ENCODE measurements around the gene HCRTR1. TPM values are rescaled to one million over a fixed set of nuclear protein-coding genes. Genes with fewer than 3 reads are reported as not detected.

HCRTR1 gene
- total and polyA plus RNA-seq, 2 donors (not counting 3 experiments of a cell fraction or from before 2014, with no cell fraction given) = 0.93 to 1.5 TPM

DNA sequence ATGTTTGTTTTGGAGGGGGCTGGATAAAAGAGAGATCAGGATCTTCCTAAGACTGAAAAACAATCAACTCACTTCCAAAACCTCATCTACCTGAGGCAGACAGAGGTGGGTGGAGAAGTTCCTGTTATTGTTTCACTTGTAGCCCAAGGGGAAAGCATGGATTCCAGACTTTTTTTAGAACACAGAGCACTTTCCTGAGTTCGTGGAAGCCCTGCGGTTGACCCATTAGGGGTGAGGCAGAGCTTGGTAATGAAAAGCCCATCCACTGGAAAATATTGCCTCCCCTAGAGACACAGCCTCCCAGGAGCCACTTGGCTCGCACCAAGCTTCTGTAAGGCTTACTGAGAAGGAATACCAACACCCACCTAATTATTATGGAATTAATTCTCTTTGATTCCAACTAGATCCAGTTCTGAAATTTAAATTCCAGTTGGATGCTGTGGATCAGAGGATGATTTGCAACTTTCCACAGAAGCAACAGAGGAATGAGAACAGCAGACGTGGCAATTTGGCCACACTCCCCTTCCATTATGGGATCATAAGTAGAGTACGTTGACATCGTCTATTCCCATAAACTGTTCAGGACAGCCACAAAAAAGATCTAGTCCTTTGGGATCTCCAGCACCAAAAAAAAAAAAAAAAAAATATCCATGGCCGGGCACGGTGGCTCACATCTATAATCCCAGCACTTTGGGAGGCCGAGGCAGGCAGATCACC, 31.3 kb downstream of the HCRTR1 start:
- peaks cover 8% of the 10 kb centered on the region for H3K4me1 ChIP-seq (ENCODE audit: control insufficient read depth, extremely low read depth, insufficient read depth, low read length)
- H3K27me3 ChIP-seq (ENCODE audit: control insufficient read depth in 2 of 2, insufficient read depth in 2 of 2, low read length in 2 of 2) = no peaks in the 10 kb centered on the region
- no peaks in the 10 kb centered on the region for H4K20me1 ChIP-seq (replicated peaks; ENCODE audit: control insufficient read depth, extremely low read depth, insufficient read depth, low read length)
- no peak overlapping the region for H3K27ac ChIP-seq (ENCODE audit: insufficient read depth, low read depth, low read length)
- TF ChIP-seq FOS (IDR thresholded peaks at IDR 0.05; ENCODE audit: borderline replicate concordance, insufficient read depth, low read length) (no peak), JUN (IDR thresholded peaks at IDR 0.05; ENCODE audit: borderline replicate concordance, insufficient read depth, insufficient read length, low read depth) (no peak), GATA2 (IDR thresholded peaks at IDR 0.05; ENCODE audit: insufficient read depth, insufficient read length, low read depth, low read length) (no peak), MYC (IDR thresholded peaks at IDR 0.05; ENCODE audit: low read depth, low read length) (no peak), EZH2 (IDR thresholded peaks at IDR 0.05; ENCODE audit: borderline replicate concordance, low read depth, low read length, severe bottlenecking) (no peak), POLR2AphosphoS5 (IDR thresholded peaks at IDR 0.05; ENCODE audit: insufficient read depth, low read depth, low read length) (no peak), POLR2A (IDR thresholded peaks at IDR 0.05; ENCODE audit: low read depth, low read length) (no peak)
- TF ChIP-seq, protein P1, sequence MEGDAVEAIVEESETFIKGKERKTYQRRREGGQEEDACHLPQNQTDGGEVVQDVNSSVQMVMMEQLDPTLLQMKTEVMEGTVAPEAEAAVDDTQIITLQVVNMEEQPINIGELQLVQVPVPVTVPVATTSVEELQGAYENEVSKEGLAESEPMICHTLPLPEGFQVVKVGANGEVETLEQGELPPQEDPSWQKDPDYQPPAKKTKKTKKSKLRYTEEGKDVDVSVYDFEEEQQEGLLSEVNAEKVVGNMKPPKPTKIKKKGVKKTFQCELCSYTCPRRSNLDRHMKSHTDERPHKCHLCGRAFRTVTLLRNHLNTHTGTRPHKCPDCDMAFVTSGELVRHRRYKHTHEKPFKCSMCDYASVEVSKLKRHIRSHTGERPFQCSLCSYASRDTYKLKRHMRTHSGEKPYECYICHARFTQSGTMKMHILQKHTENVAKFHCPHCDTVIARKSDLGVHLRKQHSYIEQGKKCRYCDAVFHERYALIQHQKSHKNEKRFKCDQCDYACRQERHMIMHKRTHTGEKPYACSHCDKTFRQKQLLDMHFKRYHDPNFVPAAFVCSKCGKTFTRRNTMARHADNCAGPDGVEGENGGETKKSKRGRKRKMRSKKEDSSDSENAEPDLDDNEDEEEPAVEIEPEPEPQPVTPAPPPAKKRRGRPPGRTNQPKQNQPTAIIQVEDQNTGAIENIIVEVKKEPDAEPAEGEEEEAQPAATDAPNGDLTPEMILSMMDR (IDR thresholded peaks at IDR 0.05; ENCODE audit: extremely low read depth in 1 of 2, insufficient read depth in 1 of 2, low read depth in 1 of 2, low read length in 2 of 2) = no peak
- TF ChIP-seq, protein P2, sequence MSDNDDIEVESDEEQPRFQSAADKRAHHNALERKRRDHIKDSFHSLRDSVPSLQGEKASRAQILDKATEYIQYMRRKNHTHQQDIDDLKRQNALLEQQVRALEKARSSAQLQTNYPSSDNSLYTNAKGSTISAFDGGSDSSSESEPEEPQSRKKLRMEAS (IDR thresholded peaks at IDR 0.05; ENCODE audit: insufficient read depth, insufficient read length) = no peak
- BruUV-seq (replicated peaks) = no TSS peak
- no peak overlapping the region for H3K4me3 ChIP-seq (replicated peaks in 1 of 3; ENCODE audit: insufficient read depth in 1 of 3, low read depth in 1 of 3, low read length in 3 of 3)
- dilution Hi-C loops (cut with MboI; ENCODE audit: extremely low pct_ligation_motif_present, low sequenced_read_pairs) (no loop called here), intact Hi-C loops (cut with micrococcal nuclease) (loop anchor here (10.0 kb wide), 1 partner anchor 286 kb away; the partner anchor contains the start of gene PTP4A2)
- peaks cover 5% of the 10 kb centered on the region for H3K79me2 ChIP-seq (ENCODE audit: control insufficient read depth, insufficient read depth, low read length)
- H3K9me1 ChIP-seq (replicated peaks; ENCODE audit: control insufficient read depth, extremely low read depth, insufficient read depth, low read length) = no peaks in the 10 kb centered on the region
- ChIA-PET CTCF (interaction anchor here (0.7 kb wide), 1 partner anchor 189 kb away, joined by 4 read pairs; no protein-coding TSS in a partner anchor), POLR2A (no interaction called here)
- no peak overlapping the region for H2AFZ ChIP-seq (ENCODE audit: low read depth, low read length)
- H3K36me3 ChIP-seq (ENCODE audit: control insufficient read depth in 2 of 2, extremely low read depth in 1 of 2, insufficient read depth in 2 of 2, low read length in 2 of 2) = no peaks in the 10 kb centered on the region
- DNase-seq (ENCODE audit: low read depth, low spot score) (no peak), FAIRE-seq (no peak)
- no peak overlapping the region for H3K9ac ChIP-seq (replicated peaks; ENCODE audit: extremely low read depth, insufficient read depth, low read length)
- no peaks in the 10 kb centered on the region for H3K9me3 ChIP-seq (replicated peaks; ENCODE audit: control insufficient read depth, insufficient read depth, low read length)
- no peak overlapping the region for H3K4me2 ChIP-seq (ENCODE audit: insufficient read depth, low read length)

Data from endothelial cell of umbilical vein (primary cell).